H1 (cell line): ENCODE data around the gene TSG101. TPM values are rescaled to one million over a fixed set of nuclear protein-coding genes. Genes with fewer than 3 reads are reported as not detected.

Experiments
- CTCF ChIA-PET: fragments of 300-600 bp; sonication (Branson Sonifier 250); formaldehyde crosslinking; loops from one replicate; lab custom pipeline; 2021; ENCODE audit not compliant: partially characterized antibody; lab: Charles Lee
- POLR2A ChIA-PET: fragments of 300-600 bp; sonication (Branson Sonifier 250); formaldehyde crosslinking; loops from one replicate; lab custom pipeline; 2021; ENCODE audit warnings: inconsistent platforms; ENCODE audit not compliant: partially characterized antibody; lab: Charles Lee
- DNase-seq, 2 experiments: peaks; one replicate each; pipeline versions ENCODE4 v3.0.0 to v3.0.0-alpha.2; 2010 to 2022; ENCODE audit warnings: low spot score in 2 of 2, low read depth in 1 of 2, mixed read lengths in 1 of 2
- FAIRE-seq: peaks from 2 replicates; lab custom pipeline; 2011; peaks lifted over from hg19 to GRCh38; lab: Jason Lieb, UNC
- H2AFZ ChIP-seq: 2 replicates; pipeline ENCODE4 v1.8.1; 2012; ENCODE audit warnings: low read length, inconsistent platforms
- H2AK5ac ChIP-seq: 2 replicates; pipeline ENCODE4 v1.6.1; 2013; ENCODE audit warnings: low read depth, low read length
- H2BK120ac ChIP-seq: replicated peaks from 2 replicates; pipeline ENCODE3; 2013; ENCODE audit warnings: low read depth, low read length, inconsistent platforms
- H2BK12ac ChIP-seq: 2 replicates; pipeline ENCODE4 v1.6.1; 2013; ENCODE audit warnings: low read depth, low read length
- H2BK15ac ChIP-seq: 2 replicates; pipeline ENCODE4 v1.6.1; 2013; ENCODE audit warnings: low read length
- H2BK20ac ChIP-seq: 2 replicates; pipeline ENCODE4 v1.6.1; 2013; ENCODE audit warnings: low read length
- H2BK5ac ChIP-seq: 2 replicates; pipeline ENCODE4 v1.6.1; 2013; ENCODE audit warnings: low read depth, low read length
- H3K14ac ChIP-seq: 2 replicates; pipeline ENCODE4 v1.6.1; 2013; ENCODE audit warnings: inconsistent platforms; ENCODE audit not compliant: insufficient read length
- H3K18ac ChIP-seq: 2 replicates; pipeline ENCODE4 v1.6.1; 2013; ENCODE audit warnings: low read length; ENCODE audit errors: extremely low read depth
- H3K23ac ChIP-seq: 2 replicates; pipeline ENCODE4 v1.6.1; 2013; ENCODE audit warnings: inconsistent platforms; ENCODE audit not compliant: insufficient read length
- H3K23me2 ChIP-seq: 2 replicates; pipeline ENCODE4 v1.6.1; 2013; ENCODE audit warnings: low read depth, low read length
- H3K27ac ChIP-seq: 2 replicates; pipeline ENCODE4 v1.6.1; 2011; ENCODE audit warnings: low read depth, low read length, inconsistent platforms
- H3K27me3 ChIP-seq, 4 experiments: replicated peaks in 1 of 4; 1 replicate in 1 of 4; 2 replicates in 3 of 4; pipeline versions ENCODE4 v1.6.1 to v1.8.1; 2011 to 2013; ENCODE audit warnings: low read length in 3 of 4, mild to moderate bottlenecking in 3 of 4, inconsistent platforms in 2 of 4, mixed read lengths in 2 of 4, moderate library complexity in 1 of 4; ENCODE audit not compliant: control insufficient read depth in 3 of 4, insufficient read depth in 3 of 4; ENCODE audit errors: extremely low read depth in 1 of 4
- H3K36me3 ChIP-seq, 4 experiments: 2 replicates each; pipeline versions ENCODE4 v1.6.1 to v1.8.1; 2011 to 2013; ENCODE audit warnings: mild to moderate bottlenecking in 4 of 4, low read length in 3 of 4, moderate library complexity in 2 of 4, control low read depth in 1 of 4, inconsistent platforms in 1 of 4; ENCODE audit not compliant: insufficient read depth in 4 of 4, control insufficient read depth in 2 of 4
- H3K4ac ChIP-seq: replicated peaks from 2 replicates; pipeline ENCODE3; 2013; ENCODE audit warnings: low read length, low read depth, mixed read lengths, inconsistent platforms; ENCODE audit not compliant: insufficient read length
- H3K4me1 ChIP-seq, 4 experiments: replicated peaks in 1 of 4; 1 replicate in 1 of 4; 2 replicates in 3 of 4; pipeline versions ENCODE4 v1.6.1 to v1.8.1; 2011 to 2013; ENCODE audit warnings: low read length in 3 of 4, inconsistent platforms in 2 of 4, mixed read lengths in 1 of 4; ENCODE audit not compliant: insufficient read depth in 4 of 4, control insufficient read depth in 3 of 4
- H3K4me2 ChIP-seq, 2 experiments: 2 replicates each; pipeline versions ENCODE4 v1.6.1 to v1.8.1; 2011 to 2013; ENCODE audit warnings: low read depth in 2 of 2, low read length in 2 of 2, control low read depth in 1 of 2, inconsistent platforms in 1 of 2, mild to moderate bottlenecking in 1 of 2; ENCODE audit not compliant: insufficient read depth in 1 of 2
- H3K4me3 ChIP-seq, 4 experiments: fragments of 200-600, 300-600 bp in 1 of 4; sonication (generic), shearing (Covaris generic), sonication (Bioruptor Twin) in 1 of 4; 2 replicates each; pipeline versions ENCODE4 v1.5.1 to v1.8.1; 2011 to 2016; ENCODE audit warnings: low read length in 4 of 4, low read depth in 3 of 4, control low read depth in 2 of 4, inconsistent platforms in 2 of 4, mild to moderate bottlenecking in 2 of 4, mixed read lengths in 1 of 4, moderate library complexity in 1 of 4; ENCODE audit not compliant: insufficient read depth in 2 of 4; ENCODE audit errors: extremely low read depth in 1 of 4
- H3K56ac ChIP-seq: replicated peaks from 2 replicates; pipeline ENCODE3; 2013; ENCODE audit warnings: low read depth, mild to moderate bottlenecking, mixed read lengths, low read length, inconsistent platforms; ENCODE audit not compliant: insufficient read length
- H3K79me1 ChIP-seq: 2 replicates; pipeline ENCODE4 v1.6.1; 2013; ENCODE audit warnings: low read depth, low read length, control low read depth
- H3K79me2 ChIP-seq, 2 experiments: 2 replicates each; pipeline versions ENCODE4 v1.6.1 to v1.8.1; 2012 to 2013; ENCODE audit warnings: low read length in 2 of 2, mild to moderate bottlenecking in 2 of 2, inconsistent platforms in 1 of 2; ENCODE audit not compliant: insufficient read depth in 2 of 2, control insufficient read depth in 1 of 2
- H3K9ac ChIP-seq, 4 experiments: replicated peaks in 1 of 4; 1 replicate in 1 of 4; 2 replicates in 3 of 4; pipeline versions ENCODE4 v1.6.1 to v1.8.1; 2011 to 2013; ENCODE audit warnings: low read depth in 3 of 4, low read length in 3 of 4, control low read depth in 2 of 4, mild to moderate bottlenecking in 2 of 4, moderate library complexity in 2 of 4, inconsistent platforms in 1 of 4; ENCODE audit errors: extremely low read depth in 1 of 4
- H3K9me3 ChIP-seq, 2 experiments: 2 replicates each; pipeline versions ENCODE4 v1.6.1 to v1.8.1; 2012 to 2013; ENCODE audit warnings: mild to moderate bottlenecking in 2 of 2, moderate library complexity in 2 of 2, control low read depth in 1 of 2, inconsistent platforms in 1 of 2, low read depth in 1 of 2, low read length in 1 of 2, mixed read lengths in 1 of 2; ENCODE audit not compliant: insufficient read depth in 2 of 2
- H4K20me1 ChIP-seq, 2 experiments: replicated peaks in 1 of 2; 2 replicates each; pipeline versions ENCODE3 to v1.8.1; 2011 to 2013; ENCODE audit warnings: inconsistent platforms in 2 of 2, low read length in 2 of 2, mild to moderate bottlenecking in 1 of 2; ENCODE audit not compliant: insufficient read depth in 2 of 2, control insufficient read depth in 1 of 2
- H4K5ac ChIP-seq: 2 replicates; pipeline ENCODE4 v1.6.1; 2013; ENCODE audit warnings: low read length, low read depth, mixed read lengths, inconsistent platforms; ENCODE audit not compliant: insufficient read length
- H4K8ac ChIP-seq: 2 replicates; pipeline ENCODE4 v1.8.0; 2013; ENCODE audit warnings: mild to moderate bottlenecking, moderate library complexity, low read length, inconsistent platforms; ENCODE audit not compliant: insufficient read depth; ENCODE audit errors: extremely low read depth
- H4K91ac ChIP-seq: replicated peaks from 2 replicates; pipeline ENCODE3; 2013; ENCODE audit warnings: low read length, mixed read lengths, inconsistent platforms; ENCODE audit not compliant: insufficient read length
- CEBPB ChIP-seq: IDR thresholded peaks from 2 replicates; pipeline ENCODE4 v1.6.1; 2012; ENCODE audit warnings: low read depth, low read length
- RAD21 ChIP-seq, 2 experiments: IDR thresholded peaks in 1 of 2; conservative IDR thresholded peaks in 1 of 2; 2 replicates each; pipeline ENCODE4 v1.6.1; 2011; ENCODE audit warnings: low read depth in 2 of 2, low read length in 2 of 2, improper control_type of control experiment in 1 of 2, inconsistent platforms in 1 of 2, mild to moderate bottlenecking in 1 of 2, moderate library complexity in 1 of 2
- WGBS, 2 experiments: shearing (Covaris generic) in 1 of 2; methylation state at CpG; one replicate each; pipeline versions ENCODE4 v1.1.6 to v1.1.7; 2013 to 2015; ENCODE audit warnings: low lambda C conversion rate in 2 of 2, mixed read lengths in 2 of 2, inconsistent platforms in 1 of 2, low coverage in 1 of 2, missing lambda C conversion rate in 1 of 2; ENCODE audit not compliant: insufficient replicate concordance in 2 of 2, insufficient coverage in 1 of 2, insufficient read length in 1 of 2; ENCODE audit errors: extremely low coverage in 1 of 2, missing lambda C conversion rate in 1 of 2; 5-methylcytosine and 5-hydroxymethylcytosine counted together
- polyA plus RNA-seq, 7 experiments: library from polyadenylated mRNA; depleted of rRNA in 3 of 7; stranded (reverse) in 5 of 7; unstranded in 2 of 7; fragments of >200 nt in 5 of 7; fragments of 200-250 nt in 2 of 7; gene quantifications; 1 replicate in 5 of 7; 2 replicates in 1 of 7; 4 replicates in 1 of 7; pipeline versions ENCODE4 v1.2.1 to v1.2.3, GENCODE V29; 2011 to 2013; ENCODE audit warnings: missing spikeins in 2 of 7, mixed read lengths in 2 of 7
- total RNA-seq: library from RNA; stranded (reverse); fragmentation: NEBNext Ultra II Directional; extraction: Animal tissue kit (Norgen Biotek cat#: 25700); gene quantifications from 2 replicates; pipeline ENCODE4 v1.2.1, GENCODE V29; 2021

TSG101 gene
- total and polyA plus RNA-seq, 2 of the 8 experiments (the other 6 are each of a cell fraction or from before 2014, with no cell fraction given) = 50.8 to 151 TPM

DNA sequence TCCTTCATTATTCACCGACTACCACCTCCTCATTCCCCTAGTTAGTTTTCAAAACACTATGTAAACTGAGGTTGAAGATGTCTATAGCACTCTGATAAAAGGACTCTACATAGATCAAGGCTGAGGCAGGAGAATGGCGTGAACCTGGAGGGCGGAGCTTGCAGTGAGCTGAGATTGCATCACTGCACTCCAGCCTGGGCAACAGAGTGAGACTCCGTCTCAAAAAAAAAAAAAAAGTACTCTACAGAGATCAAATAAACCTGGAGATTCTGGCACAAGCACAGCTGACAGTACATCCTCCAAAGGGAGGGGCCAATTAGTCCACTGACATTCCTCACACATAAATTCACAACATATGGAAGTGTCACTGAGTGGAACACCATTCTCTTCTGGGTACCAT, 31.0 kb downstream of the TSG101 start:
- Histone ChIP-seq H4K5ac (no peak overlapping the region), H3K23ac (no peak overlapping the region), H3K27me3 (no peaks in the 10 kb centered on the region), H4K8ac (no peak overlapping the region), H3K4me3 (no peak overlapping the region), H2AK5ac (no peak overlapping the region), H3K27ac (no peak overlapping the region), H2BK120ac (no peak overlapping the region), H2AFZ (no peak overlapping the region), H3K79me2 (no peaks in the 10 kb centered on the region), H4K91ac (no peak overlapping the region), H3K9ac (no peak overlapping the region), H4K20me1 (peaks cover 0 to 1% of the 10 kb centered on the region in 2 experiments), H3K79me1 (no peaks in the 10 kb centered on the region; the same call in 1 of the 2 replicates), H2BK20ac (no peak overlapping the region), H3K23me2 (no peaks in the 10 kb centered on the region), H3K14ac (no peak overlapping the region), H2BK15ac (no peak overlapping the region), H3K18ac (no peak overlapping the region), H3K9me3 (no peaks in the 10 kb centered on the region), H3K56ac (no peak overlapping the region), H2BK5ac (no peak overlapping the region), H3K4me2 (no peak overlapping the region), H2BK12ac (no peak overlapping the region), H3K4ac (no peak overlapping the region), H3K36me3 (peaks cover 0 to 23% (median 8%) of the 10 kb centered on the region in 4 experiments; a peak in 4 of 8 replicates), H3K4me1 (no peaks in the 10 kb centered on the region)
- ChIA-PET POLR2A (no interaction called here), CTCF (no interaction called here)
- peak; percentile 20; the same call in 1 of the 2 replicates for TF ChIP-seq CEBPB
- no peak for TF ChIP-seq RAD21 (IDR thresholded peaks at IDR 0.05 in 1 of 2, conservative IDR thresholded peaks at IDR 0.05 in 1 of 2; ENCODE audit: low read depth in 2 of 2, low read length in 2 of 2)
- FAIRE-seq = no peak
- WGBS, 2 experiments = 85% methylated on average over 4 of the region's 4 CpGs; no CpG with 5 or more reads in 1 of the 2 experiments
- no peak for DNase-seq
